ENCODE results near the gene CDH23.

GRCh38 chr10:71809628-71810027 is 412.9 kb downstream of the CDH23 start:
- TF ChIP-seq EP300 (IDR thresholded peaks at IDR 0.05) (no peak), CTCF (IDR thresholded peaks at IDR 0.05) (no peak), POLR2AphosphoS5 (IDR thresholded peaks at IDR 0.05) (no peak), POLR2A (IDR thresholded peaks at IDR 0.05) (no peak)

Data from suprapubic skin (tissue), 4 donors.